ENCODE data around the gene VPS37B.

DNA sequence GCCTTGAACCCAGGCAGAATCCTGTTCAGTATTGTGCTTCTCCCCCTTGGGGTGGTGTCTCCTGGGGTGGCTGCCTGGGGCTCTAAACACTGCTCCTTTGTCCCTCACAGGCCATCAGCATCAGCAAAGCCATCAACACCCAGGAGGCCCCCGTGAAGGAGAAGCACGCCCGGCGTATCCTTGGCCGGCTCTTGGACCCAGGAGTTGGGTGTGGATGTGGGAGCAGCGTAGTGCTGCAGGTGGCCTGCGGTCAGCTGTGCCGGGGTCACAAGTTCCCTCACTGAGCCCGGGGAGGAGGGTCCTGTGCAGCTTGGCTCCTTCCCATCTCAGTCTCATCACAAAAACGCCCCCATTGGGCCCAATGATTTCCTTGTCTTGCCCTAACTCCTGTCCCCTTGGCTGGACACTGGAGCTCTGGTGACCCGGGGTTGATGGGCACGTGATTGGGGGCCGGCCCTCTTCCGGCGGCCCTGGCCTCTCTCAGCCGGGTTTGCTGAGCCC, 48.0 kb downstream of the VPS37B start:
- TF ChIP-seq, protein P1, sequence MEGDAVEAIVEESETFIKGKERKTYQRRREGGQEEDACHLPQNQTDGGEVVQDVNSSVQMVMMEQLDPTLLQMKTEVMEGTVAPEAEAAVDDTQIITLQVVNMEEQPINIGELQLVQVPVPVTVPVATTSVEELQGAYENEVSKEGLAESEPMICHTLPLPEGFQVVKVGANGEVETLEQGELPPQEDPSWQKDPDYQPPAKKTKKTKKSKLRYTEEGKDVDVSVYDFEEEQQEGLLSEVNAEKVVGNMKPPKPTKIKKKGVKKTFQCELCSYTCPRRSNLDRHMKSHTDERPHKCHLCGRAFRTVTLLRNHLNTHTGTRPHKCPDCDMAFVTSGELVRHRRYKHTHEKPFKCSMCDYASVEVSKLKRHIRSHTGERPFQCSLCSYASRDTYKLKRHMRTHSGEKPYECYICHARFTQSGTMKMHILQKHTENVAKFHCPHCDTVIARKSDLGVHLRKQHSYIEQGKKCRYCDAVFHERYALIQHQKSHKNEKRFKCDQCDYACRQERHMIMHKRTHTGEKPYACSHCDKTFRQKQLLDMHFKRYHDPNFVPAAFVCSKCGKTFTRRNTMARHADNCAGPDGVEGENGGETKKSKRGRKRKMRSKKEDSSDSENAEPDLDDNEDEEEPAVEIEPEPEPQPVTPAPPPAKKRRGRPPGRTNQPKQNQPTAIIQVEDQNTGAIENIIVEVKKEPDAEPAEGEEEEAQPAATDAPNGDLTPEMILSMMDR (IDR thresholded peaks at IDR 0.05; ENCODE audit: poor library complexity), result no peak
- no peak for TF ChIP-seq EZH2 (IDR thresholded peaks at IDR 0.05; ENCODE audit: borderline replicate concordance)

Measured in hepatocyte (in vitro differentiated cells).